A673 (cell line): ENCODE data around the gene IGF2BP1.

Experiments
- CTCF ChIP-seq: fragments of 300-800, 200-600 bp; sonication (generic); conservative IDR thresholded peaks from 2 replicates; pipeline ENCODE4 v1.5.1; 2017; ENCODE audit warnings: low read depth, mild to moderate bottlenecking, antibody characterized with exemption, low read length, moderate library complexity, mixed read lengths
- EZH2 ChIP-seq: fragments of 200-600 bp; sonication (generic); IDR thresholded peaks from 2 replicates; pipeline ENCODE4 v1.6.1; 2017; ENCODE audit warnings: borderline replicate concordance, low read depth, mild to moderate bottlenecking, mixed read lengths, antibody characterized with exemption, low read length; ENCODE audit not compliant: poor library complexity, severe bottlenecking

DNA sequence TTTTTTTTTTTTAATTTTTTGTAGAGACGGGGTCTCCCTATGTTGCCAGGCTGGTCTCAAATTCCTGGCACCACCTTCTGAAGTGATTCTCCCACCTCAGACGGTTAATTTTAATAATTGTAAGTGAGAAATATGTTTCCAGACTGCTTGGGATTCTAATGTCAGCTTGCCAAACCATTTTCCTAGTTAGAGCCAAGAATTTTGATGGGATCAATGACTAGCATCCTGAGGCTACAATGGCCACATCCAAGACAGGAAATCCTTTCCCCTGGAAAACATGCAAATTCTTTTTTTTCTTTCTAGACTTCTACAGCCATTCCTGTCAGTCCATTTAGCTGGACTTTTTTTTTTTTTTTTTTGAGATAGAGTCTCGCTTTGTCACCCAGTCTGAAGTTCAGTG, 32.6 kb downstream of the IGF2BP1 start:
- no peak for TF ChIP-seq CTCF
- TF ChIP-seq EZH2: no peak
